Glomerular visceral epithelial cell (primary cell): ENCODE measurements around the gene EEFSEC.

ENCODE experiments used
- DNase-seq: peaks from one replicate; pipeline ENCODE4 v3.0.0-alpha.2; 2016; ENCODE audit errors: extremely low spot score

EEFSEC gene

DNA sequence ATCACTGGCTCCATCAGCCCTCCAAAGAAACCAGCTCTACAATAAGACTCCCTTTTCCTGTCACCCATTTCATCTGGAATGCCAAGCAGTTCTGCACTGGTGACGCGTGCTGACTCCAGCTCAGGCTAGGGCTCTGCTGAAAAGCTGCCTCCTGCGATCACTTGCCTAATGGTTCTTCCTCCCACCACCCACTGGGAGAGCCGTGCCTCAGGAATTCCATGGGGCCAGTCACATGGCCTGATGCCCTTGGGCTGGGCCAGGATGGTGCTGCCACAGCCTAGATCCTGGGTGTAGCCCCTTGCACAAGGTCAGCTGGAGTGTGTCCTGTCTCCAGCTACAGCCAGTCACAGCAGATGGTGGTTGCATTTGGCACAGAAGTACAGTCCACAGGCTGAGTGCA lies 214.5 kb downstream of the EEFSEC start:
- no peak for DNase-seq

DNA sequence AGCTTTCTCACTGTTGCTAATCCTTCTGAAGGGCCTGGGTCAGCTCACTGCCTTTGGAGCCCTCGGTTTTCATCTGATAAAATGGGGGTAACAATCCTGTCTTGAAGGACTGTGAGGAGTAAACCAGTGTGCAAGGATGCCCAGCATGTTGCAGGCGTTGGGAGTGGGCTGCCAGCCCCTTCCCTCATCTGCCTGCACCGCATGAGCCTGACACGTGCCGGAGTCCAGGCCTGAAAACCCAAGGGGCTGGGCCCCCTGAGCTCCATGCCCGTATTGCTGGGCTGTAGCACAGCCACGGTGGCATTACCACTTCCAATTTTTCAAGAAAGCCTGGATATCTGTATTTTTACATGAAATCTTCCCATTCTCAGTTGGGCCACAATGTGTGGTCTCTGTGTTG lies 215.3 kb downstream of the EEFSEC start:
- no peak for DNase-seq

DNA sequence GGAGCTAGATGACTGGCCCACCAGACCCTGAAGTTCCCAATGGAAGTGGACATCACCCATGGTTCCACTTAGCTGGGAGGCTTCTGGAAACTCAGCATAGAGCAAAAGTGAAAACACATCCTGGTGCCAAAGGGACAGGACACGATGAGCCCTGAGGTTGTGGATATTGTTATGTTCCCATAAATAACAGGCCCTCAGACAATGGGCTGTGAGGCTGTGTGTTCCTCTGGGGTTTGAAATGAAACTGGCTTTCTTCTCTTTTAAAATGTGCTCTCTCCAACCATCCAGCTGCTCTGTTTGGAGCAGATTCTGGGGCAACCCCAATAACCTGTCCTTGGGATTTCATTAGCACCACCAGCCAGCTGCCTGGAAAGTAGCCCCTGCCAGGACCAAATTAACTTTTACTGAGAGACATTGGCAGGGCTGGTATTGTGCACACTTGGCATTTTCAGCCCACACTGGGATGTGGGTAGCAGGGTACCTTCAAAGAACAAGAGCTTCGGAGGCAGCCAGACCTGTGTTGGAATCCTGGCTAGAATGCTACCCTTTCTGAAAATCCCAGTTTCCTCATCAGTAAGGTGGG lies 215.9 kb downstream of the EEFSEC start:
- no peak for DNase-seq

DNA sequence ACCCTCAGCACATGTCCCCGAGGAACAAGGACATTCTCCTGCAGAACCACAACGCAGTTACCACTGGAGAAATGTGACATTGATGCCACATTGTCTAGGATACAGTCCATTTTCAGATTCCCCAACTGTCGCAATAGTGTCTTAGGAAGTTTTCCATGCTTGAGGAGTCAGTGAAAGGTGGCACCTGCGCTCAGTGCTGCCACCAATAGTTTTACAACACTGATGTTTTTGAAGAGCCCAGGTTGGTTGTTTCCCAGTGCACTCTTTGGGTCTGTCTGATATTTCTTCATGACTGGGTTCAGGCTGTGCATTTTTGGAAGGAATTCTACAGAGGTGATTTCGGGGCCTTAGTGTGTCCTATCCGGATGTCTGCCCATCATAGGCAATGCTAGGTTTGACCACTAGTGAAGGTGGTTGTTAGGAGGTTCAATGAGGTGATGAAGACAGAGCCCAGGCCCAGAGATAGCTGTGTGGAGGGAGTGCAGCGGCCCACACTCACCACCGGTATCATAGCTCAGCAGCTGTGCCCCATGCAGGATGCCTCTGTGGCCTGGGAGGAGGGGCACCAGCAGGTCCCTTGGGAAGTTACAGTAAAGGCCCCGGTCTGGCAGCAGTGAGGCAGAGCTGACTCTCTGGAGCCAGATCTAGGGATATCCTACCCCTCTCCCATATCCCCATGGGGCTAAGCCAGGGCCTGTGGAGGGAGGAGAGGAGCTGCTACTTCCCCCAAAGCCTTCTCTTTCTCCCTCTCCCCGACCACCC lies 216.8 kb downstream of the EEFSEC start:
- DNase-seq: no peak

DNA sequence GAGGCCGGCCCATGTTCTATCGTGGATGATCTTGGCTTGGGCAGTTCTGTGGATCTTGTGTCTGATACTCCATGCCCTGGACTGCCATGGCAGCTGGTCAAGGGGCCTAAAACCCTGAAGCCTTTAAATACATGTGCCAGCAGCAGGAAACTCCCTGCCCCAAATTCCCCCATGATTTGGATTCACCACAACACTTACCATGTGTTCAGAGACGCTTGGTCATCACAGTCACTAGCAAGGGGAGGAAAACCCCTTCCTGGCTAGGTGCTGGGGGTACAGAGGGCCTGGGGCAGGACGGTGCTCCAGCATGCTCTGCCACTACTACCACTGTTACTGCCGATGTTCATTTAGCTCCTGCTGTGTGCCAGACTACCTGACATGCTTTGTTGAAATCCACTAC lies 219.0 kb downstream of the EEFSEC start:
- no peak for DNase-seq

DNA sequence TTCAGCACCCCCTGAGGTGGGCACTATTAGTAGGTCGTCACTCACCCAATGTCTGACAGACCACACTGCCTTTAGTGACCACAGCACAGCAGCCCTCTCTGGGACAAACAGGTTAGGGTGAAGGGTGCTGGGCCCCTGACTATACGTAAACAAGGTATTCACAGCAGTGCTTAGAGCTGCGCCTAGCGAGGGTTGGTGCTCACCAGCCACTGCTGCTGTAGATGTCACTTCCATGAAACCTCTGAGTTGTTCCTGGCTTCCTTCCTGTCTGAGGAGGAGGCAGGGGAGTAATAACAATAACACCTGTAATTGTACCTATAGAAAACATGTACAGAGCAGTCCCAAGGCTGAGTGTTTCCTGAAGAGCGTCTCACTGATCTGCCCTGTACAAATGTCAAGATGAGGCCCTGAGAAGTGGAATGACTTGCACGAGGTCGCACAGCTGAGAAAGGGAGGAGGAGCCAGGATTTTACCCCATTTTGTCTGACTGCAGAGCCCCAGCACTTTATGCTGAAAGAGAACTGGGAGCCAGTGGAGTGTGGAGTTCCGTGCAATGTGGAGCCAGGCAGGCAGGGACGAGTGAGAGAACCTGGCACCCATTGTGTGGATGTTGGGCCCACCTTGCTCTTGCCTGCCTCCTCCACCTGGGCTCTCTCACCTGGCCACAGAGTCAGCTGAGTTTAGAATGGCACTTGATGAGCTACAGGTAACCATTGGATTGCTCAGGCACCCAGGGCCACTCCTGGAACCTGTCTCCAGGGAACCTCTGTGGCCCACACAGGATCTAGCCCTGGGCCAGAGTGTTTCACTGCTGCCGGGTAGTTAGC lies 219.6 kb downstream of the EEFSEC start:
- no peak for DNase-seq

DNA sequence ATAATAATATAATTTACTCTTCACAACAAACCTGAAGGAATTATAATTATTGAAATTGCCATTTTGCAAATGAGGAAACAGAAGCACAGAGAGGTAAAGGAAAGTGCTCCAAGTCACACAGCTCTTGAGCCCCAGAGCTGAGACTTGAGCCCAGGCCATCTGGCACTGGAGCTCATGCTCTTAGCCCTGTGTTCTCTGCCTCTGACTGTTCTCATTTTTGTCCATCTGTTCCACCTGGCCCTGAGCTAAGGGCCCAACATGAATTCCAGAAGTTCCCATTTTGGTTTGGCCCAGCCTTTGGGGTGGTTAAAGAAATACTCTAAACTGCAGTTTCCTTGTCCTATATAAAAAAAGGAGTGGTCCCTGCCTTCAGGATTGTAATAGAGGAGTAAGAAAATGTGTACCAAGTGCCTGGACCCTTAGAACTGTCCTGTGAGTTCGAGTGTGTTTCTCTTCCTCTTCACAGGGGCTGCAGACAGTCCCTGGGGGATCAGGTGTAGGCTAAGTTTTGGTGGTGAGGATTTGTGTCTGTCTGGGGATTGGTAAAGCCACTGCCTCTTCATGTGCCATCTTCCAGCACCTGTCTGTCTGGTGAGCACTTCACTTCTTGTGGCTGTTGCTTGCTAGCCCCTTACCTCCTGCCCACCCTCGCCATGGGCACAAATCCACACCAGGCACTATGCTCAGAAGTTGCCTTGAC lies 221.6 kb downstream of the EEFSEC start:
- DNase-seq: no peak

DNA sequence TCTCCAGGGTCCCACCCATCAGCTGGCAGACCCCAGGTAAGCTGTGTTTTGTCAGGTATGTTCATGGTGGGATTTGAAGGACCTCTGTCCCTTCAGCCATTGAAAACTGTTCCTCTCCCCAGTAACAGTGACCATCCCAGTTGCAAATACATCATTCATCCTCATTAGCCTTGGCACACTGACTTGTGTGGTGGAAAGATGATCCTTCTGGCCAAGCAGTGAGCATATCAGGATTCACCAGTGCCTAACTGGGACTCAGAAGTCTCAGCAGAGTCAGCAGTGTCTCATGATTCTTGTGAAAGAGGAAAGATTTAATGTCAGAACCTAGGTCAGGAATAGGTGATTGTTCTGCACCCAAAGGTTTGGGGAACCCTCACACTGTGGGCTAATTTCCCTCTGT lies 223.2 kb downstream of the EEFSEC start:
- no peak for DNase-seq

DNA sequence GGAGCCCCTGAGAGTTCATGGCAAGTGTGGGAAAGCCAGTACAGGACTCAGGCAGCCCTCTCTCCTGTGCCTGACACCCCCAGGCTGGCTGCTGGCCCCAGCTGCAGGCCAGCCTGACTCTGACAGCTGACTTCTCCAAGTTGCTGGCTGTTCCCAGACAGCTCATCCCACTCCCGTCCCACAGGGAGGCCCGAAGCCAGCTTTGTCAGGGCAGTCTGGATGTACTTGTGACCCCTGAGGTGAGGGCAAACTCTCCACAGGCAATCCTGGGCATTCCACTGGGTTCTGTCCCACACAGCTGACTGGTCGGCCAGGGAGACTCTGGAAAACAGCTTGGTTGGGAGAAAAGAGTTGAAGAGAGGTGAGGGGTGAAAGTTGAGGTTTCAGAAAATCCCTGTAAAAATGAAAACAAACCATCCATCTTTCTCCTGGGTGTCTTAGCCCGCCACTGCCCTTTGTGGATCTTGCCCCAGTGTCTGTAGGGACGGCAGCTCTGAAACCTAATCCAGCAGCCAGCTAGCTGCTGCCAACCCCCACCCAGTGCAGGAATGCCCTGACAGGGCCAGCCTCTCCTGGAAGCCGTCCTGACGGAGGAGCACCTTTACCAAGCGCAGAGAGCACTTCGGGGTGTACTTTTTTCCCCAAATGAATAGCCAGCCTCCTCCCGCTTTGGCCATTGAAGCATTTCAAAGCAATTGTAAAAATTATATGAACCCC lies 225.5 kb downstream of the EEFSEC start:
- DNase-seq: peak; percentile 4

DNA sequence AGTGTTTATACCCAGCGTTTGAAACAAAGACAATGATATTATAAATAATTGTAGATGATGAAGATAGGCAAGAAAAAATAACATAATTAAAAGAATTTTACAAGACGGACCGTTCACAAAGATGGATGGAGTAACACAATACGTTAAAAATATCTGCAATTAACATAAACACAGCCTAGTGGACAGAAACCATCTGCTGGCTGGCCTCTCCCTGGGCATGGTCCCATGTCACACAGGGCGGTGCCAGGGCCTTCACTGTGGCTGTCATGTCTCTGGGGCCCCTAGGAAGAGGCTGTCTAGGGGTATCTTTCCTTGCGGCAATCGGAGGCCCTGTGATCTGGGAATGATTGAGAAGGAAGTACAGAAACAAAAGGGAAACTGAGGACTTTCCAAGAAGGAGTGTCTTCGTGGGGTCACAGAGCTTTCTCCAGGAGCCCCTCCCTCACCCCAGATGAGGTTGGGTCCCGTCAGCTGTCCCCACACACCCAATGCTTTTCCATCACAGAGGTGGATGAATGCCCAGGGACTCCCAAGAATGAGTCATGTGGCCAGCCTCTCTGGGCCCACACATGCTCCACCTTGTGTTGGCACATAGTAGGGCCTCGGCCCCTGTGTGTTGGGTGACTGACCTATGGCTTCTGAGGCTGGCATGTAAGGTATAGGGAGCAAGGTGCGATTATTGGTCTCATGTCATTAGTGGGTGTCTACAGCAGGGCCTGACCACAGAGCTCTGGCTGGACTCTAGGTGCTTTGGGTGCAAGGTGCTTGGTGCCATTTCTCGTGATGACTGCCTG lies 226.3 kb downstream of the EEFSEC start:
- no peak for DNase-seq

DNA sequence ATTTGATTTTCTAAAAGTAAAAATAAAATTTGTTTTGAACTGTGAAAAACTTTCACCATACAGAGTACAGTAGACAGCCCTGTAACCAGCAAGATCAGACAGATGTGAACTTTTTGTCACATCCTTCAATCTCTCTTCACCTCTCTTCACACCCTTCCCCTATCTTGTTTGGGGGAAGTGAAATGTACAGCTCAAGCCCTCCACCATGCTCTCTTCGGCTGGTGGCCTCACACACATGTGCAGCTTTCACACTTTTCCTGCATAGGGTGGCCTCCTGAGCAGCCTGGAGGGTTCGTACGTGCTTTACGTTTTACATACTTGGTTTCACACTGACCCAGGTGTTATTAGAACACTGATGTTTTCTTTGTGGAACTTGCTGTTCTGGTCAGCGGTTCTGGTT lies 227.0 kb downstream of the EEFSEC start:
- DNase-seq: no peak

DNA sequence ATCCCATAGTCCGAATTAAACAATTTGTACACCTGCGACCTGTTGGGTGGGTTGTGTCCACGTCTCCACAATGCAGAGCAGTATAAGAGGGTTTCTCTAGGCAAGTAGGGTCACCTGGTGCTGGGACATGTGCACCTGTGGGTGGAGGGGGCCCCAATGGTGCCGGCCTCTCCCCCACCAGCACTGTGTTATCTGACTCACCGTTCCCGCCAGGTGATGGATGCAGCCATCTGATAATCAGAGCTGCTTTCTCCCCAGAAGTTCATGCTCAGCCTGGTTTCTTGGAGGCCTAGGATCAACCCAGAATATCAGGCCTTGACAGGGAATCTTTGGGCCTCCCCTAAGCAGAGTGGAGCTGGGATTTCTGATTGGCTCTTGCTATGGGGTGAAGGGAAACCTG lies 227.4 kb downstream of the EEFSEC start:
- DNase-seq: no peak

DNA sequence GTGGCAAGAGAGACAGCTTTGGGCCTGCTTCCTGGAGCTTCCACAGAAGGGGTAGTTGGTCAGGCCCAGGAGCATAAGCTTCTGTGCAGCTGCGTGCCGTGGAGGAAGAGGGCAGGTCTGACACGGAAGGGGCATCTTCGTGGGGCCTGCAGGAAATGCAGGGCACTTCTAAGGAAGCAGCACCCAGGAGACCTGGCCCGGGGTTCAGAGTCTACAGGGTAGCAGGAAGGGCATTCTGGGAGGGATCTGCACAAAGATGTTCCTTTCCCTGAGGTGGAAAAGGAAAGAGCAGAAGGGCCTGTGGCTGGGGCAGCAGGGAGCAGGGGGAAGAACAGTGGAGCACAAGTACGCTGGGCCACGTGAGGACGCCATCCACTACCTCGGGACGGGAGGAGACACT lies 228.3 kb downstream of the EEFSEC start:
- DNase-seq: no peak

DNA sequence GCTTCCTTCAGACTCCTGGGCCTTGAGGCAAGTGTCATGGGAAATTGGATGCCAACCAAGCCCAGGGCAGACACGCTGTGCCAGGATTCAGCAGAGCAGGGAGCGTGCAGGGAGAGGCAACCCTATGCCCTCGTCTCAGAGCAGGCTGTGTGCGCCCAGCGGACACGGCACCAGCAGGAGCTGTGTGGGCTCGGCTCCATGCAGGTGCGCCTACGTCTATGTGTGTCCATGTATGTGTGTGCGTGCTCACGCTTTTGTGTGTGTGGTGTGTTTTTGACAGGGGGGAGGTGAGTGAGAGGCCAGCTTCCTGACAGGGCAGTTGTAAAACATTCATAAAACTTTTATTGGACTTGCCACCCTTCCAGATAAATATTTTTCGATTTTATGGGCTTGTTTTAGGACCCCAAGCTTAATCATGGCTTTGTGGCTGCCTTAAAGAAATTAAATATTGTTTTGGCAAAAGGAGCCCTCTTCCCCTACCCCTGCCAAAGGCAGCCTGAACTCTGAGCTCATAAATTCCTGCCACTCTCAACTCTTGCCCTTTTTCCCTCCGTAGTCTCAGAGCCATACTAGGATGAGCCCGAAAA lies 229.0 kb downstream of the EEFSEC start:
- no peak for DNase-seq

DNA sequence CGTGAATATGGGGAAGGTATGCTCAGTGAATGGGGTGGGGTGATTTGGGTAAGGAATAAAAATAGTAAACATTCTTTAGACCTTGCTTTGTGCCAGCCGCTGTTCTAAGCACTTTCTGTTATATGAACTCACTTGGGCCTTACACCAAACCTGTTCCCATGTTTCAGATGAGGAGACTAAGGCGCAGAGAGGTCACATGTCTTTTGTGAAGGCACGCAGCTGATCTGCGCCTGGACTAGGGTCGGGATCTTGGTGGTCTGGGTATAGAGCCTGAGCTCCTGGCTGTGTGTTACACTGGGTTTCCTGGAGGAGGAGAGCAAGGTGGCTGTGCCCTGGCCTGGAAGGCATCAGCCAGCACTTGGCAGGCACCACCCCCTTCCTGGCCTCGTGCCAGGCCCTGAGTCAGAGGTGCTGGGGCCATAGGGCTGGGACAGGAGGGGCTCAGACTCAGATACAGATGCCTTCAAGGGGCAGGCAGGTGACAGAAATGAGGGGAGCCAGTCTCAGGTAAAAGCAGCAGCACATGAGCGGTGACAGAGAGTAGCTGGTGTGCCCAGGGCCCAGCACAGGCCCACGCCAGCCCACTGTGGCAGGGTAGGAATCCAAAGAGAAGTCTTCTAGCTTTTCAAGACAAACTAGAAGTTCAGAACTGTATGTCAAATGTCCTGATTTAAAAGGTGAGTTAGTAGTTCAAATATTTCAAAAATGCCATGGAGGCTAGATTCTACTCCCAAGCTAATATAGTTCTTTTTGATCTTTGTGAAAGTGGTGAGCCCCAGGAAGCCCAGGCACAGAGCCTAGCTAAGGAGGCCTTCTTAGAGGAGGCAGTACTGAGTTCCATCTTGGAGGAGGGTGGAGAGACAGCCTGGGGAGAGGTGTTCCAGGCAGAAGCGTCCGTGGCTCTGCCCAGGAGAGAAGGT lies 230.3 kb downstream of the EEFSEC start:
- peak; percentile 86 for DNase-seq

DNA sequence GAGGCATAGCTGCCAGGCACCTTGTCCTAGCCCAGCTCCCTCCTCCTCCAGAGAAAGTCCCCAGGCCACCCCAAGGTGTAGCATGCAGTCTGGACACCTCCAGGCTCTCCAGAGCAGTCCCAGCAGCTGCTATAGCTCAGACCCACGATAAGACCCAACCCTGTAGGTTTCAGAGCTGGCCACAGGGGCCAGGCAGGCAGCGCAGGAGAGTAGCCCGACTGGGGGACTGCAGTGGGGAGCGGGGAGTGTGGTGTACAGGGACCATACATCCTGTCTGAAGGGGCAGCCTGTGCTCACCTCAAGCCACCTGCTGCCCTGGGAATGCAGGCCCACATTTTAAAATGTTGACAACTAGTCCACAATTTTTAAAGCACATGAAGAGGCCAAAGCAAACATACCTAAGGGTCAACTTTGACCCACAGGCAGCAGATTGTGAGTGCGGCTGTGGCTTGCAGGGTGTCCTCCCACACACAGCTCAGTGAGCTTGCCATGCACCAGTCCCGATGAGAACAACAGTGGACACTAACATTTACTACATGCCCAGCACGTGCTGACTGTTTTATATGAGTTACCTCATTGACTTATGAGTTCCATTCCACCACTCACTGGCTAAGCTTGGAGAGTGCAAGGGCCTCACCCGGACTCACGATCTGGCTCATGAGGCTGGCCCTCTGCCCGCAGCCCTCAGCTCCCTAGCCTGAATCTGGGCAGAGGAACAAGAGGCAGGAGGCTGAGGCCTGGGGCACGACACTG lies 232.0 kb downstream of the EEFSEC start:
- no peak for DNase-seq

DNA sequence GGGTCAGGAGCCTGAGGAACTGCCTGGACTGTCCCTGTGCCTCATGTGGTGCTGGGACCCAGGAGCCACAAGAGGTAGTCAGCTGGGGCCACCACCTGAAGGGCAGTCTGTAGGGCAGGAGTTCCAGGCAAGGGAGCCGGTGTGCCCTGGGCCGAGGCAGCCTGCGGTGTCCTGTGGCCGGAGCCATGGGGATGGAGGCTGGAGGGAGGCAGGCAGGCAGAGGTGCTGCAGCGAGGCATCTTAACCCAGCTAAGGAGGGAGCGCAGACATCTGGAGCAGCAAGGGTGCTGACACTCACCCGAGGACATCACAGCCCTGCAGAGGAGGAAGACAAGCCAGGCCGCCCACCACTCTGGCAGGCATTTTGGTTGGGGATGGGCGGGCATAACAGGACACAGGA lies 235.7 kb downstream of the EEFSEC start:
- DNase-seq: no peak

DNA sequence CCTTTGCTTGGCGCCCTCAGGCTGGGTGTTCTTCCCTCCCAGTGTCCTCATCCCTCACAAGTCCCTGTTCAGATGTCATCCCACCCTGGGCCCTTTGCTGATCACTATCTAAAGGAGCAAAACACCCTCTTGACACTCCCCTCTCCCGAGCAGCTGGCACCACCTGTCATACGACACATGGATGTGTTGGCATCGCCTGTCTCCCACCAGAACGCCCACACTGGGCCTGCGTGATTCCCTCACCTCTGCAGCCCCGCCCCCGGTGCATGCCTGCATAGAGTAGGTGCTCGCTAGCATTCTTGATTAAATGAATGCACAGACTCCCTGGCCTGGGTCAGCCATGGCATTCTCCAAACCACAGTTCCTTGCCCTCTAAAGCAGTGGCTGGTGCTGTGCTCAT lies 237.6 kb downstream of the EEFSEC start:
- no peak for DNase-seq

DNA sequence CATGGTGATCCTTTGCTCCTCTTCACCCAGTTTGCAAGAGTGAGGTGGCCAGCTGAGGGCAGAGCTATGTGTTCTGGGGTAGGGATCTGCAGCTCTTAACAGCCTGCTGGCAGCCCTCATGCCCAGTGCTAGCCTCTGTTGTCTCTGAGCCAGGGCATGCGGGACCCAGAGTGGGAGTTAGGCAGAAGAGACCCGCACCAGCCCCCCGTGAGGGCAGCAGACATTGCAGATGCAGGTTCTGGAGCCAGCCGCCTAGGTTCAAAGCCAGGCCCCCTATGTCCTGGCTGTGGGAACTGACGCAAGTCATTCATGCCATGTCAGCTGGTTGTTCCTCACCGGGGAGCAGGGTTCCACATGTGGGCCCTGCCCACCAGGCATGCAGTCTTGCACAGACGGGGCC lies 238.7 kb downstream of the EEFSEC start:
- DNase-seq: no peak
